HL-60 (cell line): ENCODE results near the gene MEIKIN.
"Not testable (repeated sequence)": the region's sequence is repeated elsewhere in the genome, so short reads cannot be mapped to it uniquely, and the experiment has no call there.

Source experiments
- DNase-seq, 2 experiments: peaks; one replicate each; pipeline ENCODE4 v3.0.0-alpha.2; 2010 to 2020; ENCODE audit warnings: low read depth in 1 of 2, low spot score in 1 of 2
- H3K27ac ChIP-seq: fragments of 250-450 bp; sonication (Bioruptor Pico); replicated peaks from 2 replicates; pipeline ENCODE4 v1.5.1; 2020; ENCODE audit warnings: mild to moderate bottlenecking, moderate library complexity
- H3K27me3 ChIP-seq: fragments of 250-450 bp; sonication (Bioruptor Pico); 2 replicates; pipeline ENCODE4 v1.5.1; 2021; ENCODE audit warnings: mild to moderate bottlenecking, moderate library complexity; ENCODE audit not compliant: insufficient read depth, poor library complexity, severe bottlenecking
- H3K4me3 ChIP-seq: replicated peaks from 2 replicates; pipeline ENCODE4 v1.5.1; 2011; ENCODE audit warnings: mild to moderate bottlenecking, control low read depth, low read length; ENCODE audit not compliant: insufficient read depth
- CTCF ChIP-seq: IDR thresholded peaks from one replicate; pipeline ENCODE4 v1.5.1; 2011; ENCODE audit warnings: low read length, control low read depth, inconsistent platforms; ENCODE audit not compliant: insufficient read depth
- GABPA ChIP-seq: IDR thresholded peaks from 2 replicates; pipeline ENCODE4 v1.6.1; 2012; ENCODE audit warnings: low read depth
- POLR2AphosphoS5 ChIP-seq: IDR thresholded peaks from 2 replicates; pipeline ENCODE4 v1.6.1; 2012; ENCODE audit warnings: low read depth
- REST ChIP-seq: IDR thresholded peaks from 2 replicates; pipeline ENCODE4 v1.6.1; 2012; ENCODE audit warnings: low read depth; ENCODE audit not compliant: insufficient replicate concordance
- SPI1 ChIP-seq: IDR thresholded peaks from 2 replicates; pipeline ENCODE4 v1.6.1; 2012; ENCODE audit warnings: low read depth, mild to moderate bottlenecking, borderline replicate concordance

The MEIKIN gene

GRCh38 chr5:131846536-131846935, 98.9 kb downstream of the MEIKIN start:
- no peak overlapping the region for H3K27ac ChIP-seq
- no peak for TF ChIP-seq REST
- no peak for TF ChIP-seq GABPA
- TF ChIP-seq POLR2AphosphoS5: no peak
- no peak for TF ChIP-seq CTCF
- TF ChIP-seq SPI1: no peak
- no peaks in the 10 kb centered on the region for H3K27me3 ChIP-seq
- H3K4me3 ChIP-seq: no peak overlapping the region
- no peak for DNase-seq

GRCh38 chr5:131845828-131846227, 99.6 kb downstream of the MEIKIN start:
- no peak overlapping the region for H3K4me3 ChIP-seq
- TF ChIP-seq CTCF: no peak
- TF ChIP-seq REST: no peak
- TF ChIP-seq SPI1: no peak
- no peak for TF ChIP-seq GABPA
- TF ChIP-seq POLR2AphosphoS5: no peak
- no peak overlapping the region for H3K27ac ChIP-seq
- no peak for DNase-seq
- H3K27me3 ChIP-seq: no peaks in the 10 kb centered on the region

GRCh38 chr5:131842971-131843370, 102.5 kb downstream of the MEIKIN start:
- H3K27me3 ChIP-seq, H3K27ac ChIP-seq, H3K4me3 ChIP-seq, DNase-seq: not testable (repeated sequence)

- H3K27me3 ChIP-seq, H3K4me3 ChIP-seq, DNase-seq, H3K27ac ChIP-seq: not testable (repeated sequence)
Measured at GRCh38 chr5:131832702-131833101, 112.8 kb downstream of the MEIKIN start.

GRCh38 chr5:131825404-131826013, 120.0 kb downstream of the MEIKIN start:
- H3K27me3 ChIP-seq: no peaks in the 10 kb centered on the region
- DNase-seq: no peak
- no peak for TF ChIP-seq REST
- no peak for TF ChIP-seq POLR2AphosphoS5
- TF ChIP-seq GABPA: no peak
- no peak for TF ChIP-seq SPI1
- TF ChIP-seq CTCF: no peak
- no peak overlapping the region for H3K4me3 ChIP-seq
- H3K27ac ChIP-seq: no peak overlapping the region
